SU-DHL-6 (cell line): ENCODE measurements around the gene DDX4.

Experiments
- H2AFZ ChIP-seq: fragments of 200-600 bp; sonication (generic); 2 replicates; pipeline ENCODE4 v1.6.1; 2014; ENCODE audit warnings: low read depth, mild to moderate bottlenecking, moderate library complexity, mixed read lengths, antibody characterized with exemption, low read length; ENCODE audit not compliant: severe bottlenecking
- H3F3A ChIP-seq: fragments of 200-600 bp; shearing (Covaris generic); 2 replicates; pipeline ENCODE4 v1.6.0; 2016; ENCODE audit warnings: antibody characterized with exemption, mild to moderate bottlenecking; ENCODE audit not compliant: insufficient read depth
- H3K27ac ChIP-seq: fragments of 200-600 bp; sonication (generic); 2 replicates; pipeline ENCODE4 v1.5.1; 2016; ENCODE audit warnings: low read depth, mild to moderate bottlenecking, low read length, moderate library complexity, mixed read lengths
- H3K27me3 ChIP-seq: fragments of 200-600 bp; sonication (generic), shearing (Covaris generic); 2 replicates; pipeline ENCODE4 v1.6.0; 2014; ENCODE audit warnings: mild to moderate bottlenecking, low read length
- H3K36me3 ChIP-seq: fragments of 200-600 bp; sonication (generic); 2 replicates; pipeline ENCODE4 v1.6.1; 2014; ENCODE audit warnings: mild to moderate bottlenecking, low read length, mixed read lengths
- H3K4me2 ChIP-seq: fragments of 300-600, 200-600 bp; shearing (Covaris generic), sonication (generic); 2 replicates; pipeline ENCODE4 v1.6.0; 2014; ENCODE audit warnings: low read length, low read depth, mild to moderate bottlenecking; ENCODE audit not compliant: poor library complexity, severe bottlenecking
- H3K4me3 ChIP-seq: fragments of 200-600 bp; sonication (generic); 2 replicates; pipeline ENCODE4 v1.5.1; 2014; ENCODE audit warnings: antibody characterized with exemption, low read length, mild to moderate bottlenecking, mixed read lengths; ENCODE audit not compliant: insufficient read depth, poor library complexity, severe bottlenecking
- H3K79me2 ChIP-seq: fragments of 200-600 bp; sonication (generic); 2 replicates; pipeline ENCODE4 v1.6.1; 2014; ENCODE audit warnings: mild to moderate bottlenecking, low read length, moderate library complexity; ENCODE audit not compliant: insufficient read depth
- H3K9ac ChIP-seq: fragments of 200-600 bp; sonication (generic); 2 replicates; pipeline ENCODE4 v1.7.0; 2014; ENCODE audit warnings: mild to moderate bottlenecking, low read length
- H3K9me2 ChIP-seq: fragments of 200-600 bp; sonication (generic); replicated peaks from 2 replicates; pipeline ENCODE4 v1.6.1; 2014; ENCODE audit warnings: low read length; ENCODE audit not compliant: insufficient read depth
- H3K9me3 ChIP-seq: fragments of 200-600 bp; sonication (generic); 2 replicates; pipeline ENCODE4 v1.6.1; 2014; ENCODE audit warnings: low read length, mixed read lengths; ENCODE audit not compliant: insufficient read depth
- H4K20me1 ChIP-seq: fragments of 200-600 bp; sonication (generic); 2 replicates; pipeline ENCODE4 v1.6.1; 2014; ENCODE audit warnings: low read depth, mild to moderate bottlenecking, antibody characterized with exemption, low read length, moderate library complexity, mixed read lengths
- EZH2phosphoT487 ChIP-seq: fragments of 200-600 bp; sonication (generic), shearing (Covaris generic); conservative IDR thresholded peaks from 2 replicates; pipeline ENCODE4 v1.6.1; 2018; ENCODE audit warnings: mild to moderate bottlenecking, antibody characterized with exemption, low read length, moderate library complexity, mixed read lengths
- TF ChIP-seq, protein P1 (sequence below): fragments of 200-600 bp; sonication (generic); IDR thresholded peaks from one replicate; pipeline ENCODE4 v1.5.1; 2017; ENCODE audit warnings: antibody characterized with exemption, mild to moderate bottlenecking, low read length, moderate library complexity; ENCODE audit not compliant: insufficient read depth, poor library complexity, severe bottlenecking

DDX4 gene

DNA sequence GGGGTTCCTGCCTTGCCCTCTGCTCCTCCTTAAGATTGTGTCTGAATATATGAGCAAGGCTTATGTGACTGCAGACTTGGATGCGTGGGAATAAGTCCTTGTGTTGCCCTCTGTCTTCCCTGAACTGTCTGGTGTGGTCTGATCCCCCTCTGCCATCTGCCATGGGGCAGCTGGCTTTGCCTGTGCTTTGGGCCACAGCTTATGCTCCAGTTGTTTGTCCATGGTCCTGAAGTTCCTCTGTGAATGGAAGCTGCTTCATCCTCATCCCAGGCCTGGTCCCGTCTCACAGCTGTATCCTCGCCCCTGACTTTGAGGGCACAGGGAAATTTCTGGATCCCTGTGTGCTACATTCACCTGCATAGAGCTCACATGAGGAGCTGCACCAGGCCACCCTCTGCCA lies 128.0 kb downstream of the DDX4 start:
- Histone ChIP-seq H3F3A (no peaks in the 10 kb centered on the region), H3K4me2 (no peak overlapping the region), H3K27me3 (no peaks in the 10 kb centered on the region), H3K27ac (no peak overlapping the region), H4K20me1 (no peaks in the 10 kb centered on the region), H3K9me3 (no peaks in the 10 kb centered on the region), H3K9me2 (no peaks in the 10 kb centered on the region), H3K79me2 (no peaks in the 10 kb centered on the region), H3K9ac (no peak overlapping the region), H3K4me3 (no peak overlapping the region), H2AFZ (no peak overlapping the region), H3K36me3 (no peaks in the 10 kb centered on the region)
- TF ChIP-seq, protein P1, sequence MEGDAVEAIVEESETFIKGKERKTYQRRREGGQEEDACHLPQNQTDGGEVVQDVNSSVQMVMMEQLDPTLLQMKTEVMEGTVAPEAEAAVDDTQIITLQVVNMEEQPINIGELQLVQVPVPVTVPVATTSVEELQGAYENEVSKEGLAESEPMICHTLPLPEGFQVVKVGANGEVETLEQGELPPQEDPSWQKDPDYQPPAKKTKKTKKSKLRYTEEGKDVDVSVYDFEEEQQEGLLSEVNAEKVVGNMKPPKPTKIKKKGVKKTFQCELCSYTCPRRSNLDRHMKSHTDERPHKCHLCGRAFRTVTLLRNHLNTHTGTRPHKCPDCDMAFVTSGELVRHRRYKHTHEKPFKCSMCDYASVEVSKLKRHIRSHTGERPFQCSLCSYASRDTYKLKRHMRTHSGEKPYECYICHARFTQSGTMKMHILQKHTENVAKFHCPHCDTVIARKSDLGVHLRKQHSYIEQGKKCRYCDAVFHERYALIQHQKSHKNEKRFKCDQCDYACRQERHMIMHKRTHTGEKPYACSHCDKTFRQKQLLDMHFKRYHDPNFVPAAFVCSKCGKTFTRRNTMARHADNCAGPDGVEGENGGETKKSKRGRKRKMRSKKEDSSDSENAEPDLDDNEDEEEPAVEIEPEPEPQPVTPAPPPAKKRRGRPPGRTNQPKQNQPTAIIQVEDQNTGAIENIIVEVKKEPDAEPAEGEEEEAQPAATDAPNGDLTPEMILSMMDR, result no peak
- TF ChIP-seq EZH2phosphoT487, result no peak

DNA sequence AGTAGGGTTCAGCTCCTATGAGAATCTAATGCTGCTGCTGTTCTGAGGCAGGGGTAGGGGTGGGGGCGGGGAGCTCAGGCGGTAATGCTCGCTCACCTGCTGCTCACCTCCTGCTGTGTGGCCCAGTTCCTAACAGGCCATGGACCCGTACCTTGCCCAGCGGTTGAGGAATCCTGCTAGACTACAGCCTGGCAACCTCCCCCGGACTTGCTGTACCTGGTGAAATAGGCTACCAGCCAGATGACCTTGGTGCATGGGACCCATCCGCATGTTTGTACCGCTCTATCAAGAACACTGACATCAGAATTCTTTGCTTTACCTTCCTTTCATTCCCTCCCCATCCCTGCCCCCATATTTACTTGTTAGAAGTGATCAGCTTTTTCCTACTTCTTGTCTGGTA lies 128.6 kb downstream of the DDX4 start:
- Histone ChIP-seq H3K27ac (no peak overlapping the region), H4K20me1 (no peaks in the 10 kb centered on the region), H3F3A (no peaks in the 10 kb centered on the region), H3K27me3 (no peaks in the 10 kb centered on the region), H3K79me2 (no peaks in the 10 kb centered on the region), H3K9me3 (no peaks in the 10 kb centered on the region), H2AFZ (no peak overlapping the region), H3K4me2 (no peak overlapping the region), H3K36me3 (no peaks in the 10 kb centered on the region), H3K9ac (no peak overlapping the region), H3K9me2 (no peaks in the 10 kb centered on the region), H3K4me3 (no peak overlapping the region)
- TF ChIP-seq EZH2phosphoT487, result no peak
- TF ChIP-seq, protein P1, result no peak
